GM19467 (cell line): ENCODE data around the gene STC2.

Source experiments
- ATAC-seq: cut with Tn5 transposase; IDR thresholded peaks from one replicate; pipeline ENCODE4 v1.9.1; 2021; ENCODE audit warnings: mild to moderate bottlenecking, moderate library complexity; ENCODE audit not compliant: unreplicated experiment

Gene STC2

GRCh38 chr5:173314166-173314952 is 13.9 kb downstream of the STC2 start:
- no peak for ATAC-seq

GRCh38 chr5:173313351-173313801 is 14.8 kb downstream of the STC2 start:
- no peak for ATAC-seq

GRCh38 chr5:173312821-173313220 is 15.4 kb downstream of the STC2 start:
- no peak for ATAC-seq

GRCh38 chr5:173311818-173312585 is 16.2 kb downstream of the STC2 start:
- no peak for ATAC-seq

GRCh38 chr5:173310861-173311785 is 17.1 kb downstream of the STC2 start:
- ATAC-seq = no peak

- no peak for ATAC-seq
Observed at GRCh38 chr5:173310218-173310769, 17.9 kb downstream of the STC2 start.

- no peak for ATAC-seq
Observed at GRCh38 chr5:173309731-173310130, 18.5 kb downstream of the STC2 start.

GRCh38 chr5:173308226-173308625 is 20.0 kb downstream of the STC2 start:
- no peak for ATAC-seq

GRCh38 chr5:173307695-173308094 is 20.5 kb downstream of the STC2 start:
- ATAC-seq = no peak

GRCh38 chr5:173306695-173307094 is 21.5 kb downstream of the STC2 start:
- ATAC-seq = no peak

- ATAC-seq = no peak
Observed at GRCh38 chr5:173304591-173304988, 23.6 kb downstream of the STC2 start.

- ATAC-seq = no peak
Observed at GRCh38 chr5:173303878-173304590, 24.2 kb downstream of the STC2 start.

GRCh38 chr5:173302546-173303155 is 25.6 kb downstream of the STC2 start:
- ATAC-seq = no peak

GRCh38 chr5:173301695-173302545 is 26.3 kb downstream of the STC2 start:
- ATAC-seq = no peak

- ATAC-seq = no peak
Observed at GRCh38 chr5:173300389-173301047, 27.7 kb downstream of the STC2 start.

- no peak for ATAC-seq
Observed at GRCh38 chr5:173299820-173300219, 28.4 kb downstream of the STC2 start.

- no peak for ATAC-seq
Observed at GRCh38 chr5:173298213-173298926, 29.8 kb downstream of the STC2 start.

- ATAC-seq = no peak
Observed at GRCh38 chr5:173297813-173298212, 30.4 kb downstream of the STC2 start.
